SU-DHL-6 (cell line): ENCODE data around the gene SERTAD2.

Experiments
- H2AFZ ChIP-seq: fragments of 200-600 bp; sonication (generic); 2 replicates; pipeline ENCODE4 v1.6.1; 2014; ENCODE audit warnings: low read depth, mild to moderate bottlenecking, moderate library complexity, mixed read lengths, antibody characterized with exemption, low read length; ENCODE audit not compliant: severe bottlenecking
- H3F3A ChIP-seq: fragments of 200-600 bp; shearing (Covaris generic); 2 replicates; pipeline ENCODE4 v1.6.0; 2016; ENCODE audit warnings: antibody characterized with exemption, mild to moderate bottlenecking; ENCODE audit not compliant: insufficient read depth
- H3K27ac ChIP-seq: fragments of 200-600 bp; sonication (generic); 2 replicates; pipeline ENCODE4 v1.5.1; 2016; ENCODE audit warnings: low read depth, mild to moderate bottlenecking, low read length, moderate library complexity, mixed read lengths
- H3K27me3 ChIP-seq: fragments of 200-600 bp; sonication (generic), shearing (Covaris generic); 2 replicates; pipeline ENCODE4 v1.6.0; 2014; ENCODE audit warnings: mild to moderate bottlenecking, low read length
- H3K36me3 ChIP-seq: fragments of 200-600 bp; sonication (generic); 2 replicates; pipeline ENCODE4 v1.6.1; 2014; ENCODE audit warnings: mild to moderate bottlenecking, low read length, mixed read lengths
- H3K4me2 ChIP-seq: fragments of 300-600, 200-600 bp; shearing (Covaris generic), sonication (generic); 2 replicates; pipeline ENCODE4 v1.6.0; 2014; ENCODE audit warnings: low read length, low read depth, mild to moderate bottlenecking; ENCODE audit not compliant: poor library complexity, severe bottlenecking
- H3K4me3 ChIP-seq: fragments of 200-600 bp; sonication (generic); 2 replicates; pipeline ENCODE4 v1.5.1; 2014; ENCODE audit warnings: antibody characterized with exemption, low read length, mild to moderate bottlenecking, mixed read lengths; ENCODE audit not compliant: insufficient read depth, poor library complexity, severe bottlenecking
- H3K79me2 ChIP-seq: fragments of 200-600 bp; sonication (generic); 2 replicates; pipeline ENCODE4 v1.6.1; 2014; ENCODE audit warnings: mild to moderate bottlenecking, low read length, moderate library complexity; ENCODE audit not compliant: insufficient read depth
- H3K9ac ChIP-seq: fragments of 200-600 bp; sonication (generic); 2 replicates; pipeline ENCODE4 v1.7.0; 2014; ENCODE audit warnings: mild to moderate bottlenecking, low read length
- H3K9me2 ChIP-seq: fragments of 200-600 bp; sonication (generic); replicated peaks from 2 replicates; pipeline ENCODE4 v1.6.1; 2014; ENCODE audit warnings: low read length; ENCODE audit not compliant: insufficient read depth
- H3K9me3 ChIP-seq: fragments of 200-600 bp; sonication (generic); 2 replicates; pipeline ENCODE4 v1.6.1; 2014; ENCODE audit warnings: low read length, mixed read lengths; ENCODE audit not compliant: insufficient read depth
- H4K20me1 ChIP-seq: fragments of 200-600 bp; sonication (generic); 2 replicates; pipeline ENCODE4 v1.6.1; 2014; ENCODE audit warnings: low read depth, mild to moderate bottlenecking, antibody characterized with exemption, low read length, moderate library complexity, mixed read lengths
- CTCF ChIP-seq: fragments of 200-600 bp; sonication (generic); IDR thresholded peaks from one replicate; pipeline ENCODE4 v1.5.1; 2017; ENCODE audit warnings: antibody characterized with exemption, mild to moderate bottlenecking, low read length, moderate library complexity; ENCODE audit not compliant: insufficient read depth, poor library complexity, severe bottlenecking
- EZH2phosphoT487 ChIP-seq: fragments of 200-600 bp; sonication (generic), shearing (Covaris generic); conservative IDR thresholded peaks from 2 replicates; pipeline ENCODE4 v1.6.1; 2018; ENCODE audit warnings: mild to moderate bottlenecking, antibody characterized with exemption, low read length, moderate library complexity, mixed read lengths

SERTAD2 gene

GRCh38 chr2:64643838-64644457 lies 9.8 kb downstream of the SERTAD2 start:
- H3K79me2 ChIP-seq = peaks cover 99% of the 10 kb centered on the region
- H4K20me1 ChIP-seq = peaks cover 15% of the 10 kb centered on the region
- H3K4me3 ChIP-seq = peak overlapping the region; percentile 50
- no peak overlapping the region for H2AFZ ChIP-seq
- no peaks in the 10 kb centered on the region for H3K27me3 ChIP-seq
- H3K36me3 ChIP-seq = no peaks in the 10 kb centered on the region
- no peaks in the 10 kb centered on the region for H3K9me2 ChIP-seq
- no peaks in the 10 kb centered on the region for H3K9me3 ChIP-seq
- peak overlapping the region; percentile 58 for H3K9ac ChIP-seq
- peak overlapping the region; percentile 95 for H3K27ac ChIP-seq
- peak overlapping the region; percentile 96 for H3K4me2 ChIP-seq
- peaks cover 84% of the 10 kb centered on the region for H3F3A ChIP-seq
- TF ChIP-seq EZH2phosphoT487 (no peak), CTCF (no peak)

GRCh38 chr2:64641599-64641998 lies 12.1 kb downstream of the SERTAD2 start:
- Histone ChIP-seq H3K9me3 (no peaks in the 10 kb centered on the region), H4K20me1 (peaks cover 13% of the 10 kb centered on the region), H3K27ac (peak overlapping the region; percentile 95), H3K36me3 (no peaks in the 10 kb centered on the region), H3K27me3 (no peaks in the 10 kb centered on the region), H3K9me2 (no peaks in the 10 kb centered on the region), H2AFZ (no peak overlapping the region), H3K4me2 (peak overlapping the region; percentile 96), H3F3A (peaks cover 84% of the 10 kb centered on the region), H3K79me2 (peaks cover 97% of the 10 kb centered on the region), H3K4me3 (no peak overlapping the region), H3K9ac (peak overlapping the region; percentile 58)
- TF ChIP-seq EZH2phosphoT487 (no peak), CTCF (no peak)

- peaks cover 6% of the 10 kb centered on the region for H4K20me1 ChIP-seq
- H3K79me2 ChIP-seq = peaks cover 97% of the 10 kb centered on the region
- no peak overlapping the region for H3K4me3 ChIP-seq
Observed at GRCh38 chr2:64640153-64641044, 13.3 kb downstream of the SERTAD2 start.

More at GRCh38 chr2:64640153-64641044, 13.3 kb downstream of the SERTAD2 start:
- Histone ChIP-seq H3K27me3 (no peaks in the 10 kb centered on the region), H3K27ac (peak overlapping the region; percentile 95), H3K36me3 (no peaks in the 10 kb centered on the region; the same call in 1 of the 2 replicates), H3K9ac (peak overlapping the region; percentile 32; the same call in 1 of the 2 replicates), H3K9me3 (no peaks in the 10 kb centered on the region), H3K4me2 (peak overlapping the region; percentile 96), H3K9me2 (no peaks in the 10 kb centered on the region), H2AFZ (no peak overlapping the region), H3F3A (peaks cover 75% of the 10 kb centered on the region)
- TF ChIP-seq CTCF = no peak
- no peak for TF ChIP-seq EZH2phosphoT487
